IPS DF 6.9 (cell line): ENCODE measurements around the gene SELENOS.

Source experiments
- DNase-seq: peaks from one replicate; pipeline ENCODE4 v3.0.0-alpha.2; 2013; ENCODE audit warnings: low read depth, low spot score
- H3K27ac ChIP-seq: one replicate; pipeline ENCODE4 v1.5.1; 2013; ENCODE audit warnings: low read length, control low read depth
- H3K27me3 ChIP-seq: 2 replicates; pipeline ENCODE4 v1.6.1; 2013; ENCODE audit warnings: mild to moderate bottlenecking, low read length; ENCODE audit not compliant: control insufficient read depth, insufficient read depth
- H3K36me3 ChIP-seq: 2 replicates; pipeline ENCODE4 v1.6.1; 2013; ENCODE audit warnings: low read length; ENCODE audit not compliant: control insufficient read depth, insufficient read depth
- H3K4me1 ChIP-seq: 2 replicates; pipeline ENCODE4 v1.6.1; 2013; ENCODE audit warnings: low read length; ENCODE audit not compliant: control insufficient read depth, insufficient read depth
- H3K4me3 ChIP-seq: 2 replicates; pipeline ENCODE4 v1.5.1; 2013; ENCODE audit warnings: mild to moderate bottlenecking, low read length
- H3K9me3 ChIP-seq: 2 replicates; pipeline ENCODE4 v1.6.1; 2013; ENCODE audit warnings: low read length, inconsistent platforms; ENCODE audit not compliant: control insufficient read depth, insufficient read depth
- WGBS: extraction: QIAGEN DNeasy Blood & Tissue Kit; methylation state at CpG from one replicate; pipeline ENCODE4 v1.1.7; 2013; ENCODE audit warnings: mixed read lengths, missing lambda C conversion rate; ENCODE audit not compliant: insufficient read length, insufficient coverage; 5-methylcytosine and 5-hydroxymethylcytosine counted together

SELENOS gene

DNA sequence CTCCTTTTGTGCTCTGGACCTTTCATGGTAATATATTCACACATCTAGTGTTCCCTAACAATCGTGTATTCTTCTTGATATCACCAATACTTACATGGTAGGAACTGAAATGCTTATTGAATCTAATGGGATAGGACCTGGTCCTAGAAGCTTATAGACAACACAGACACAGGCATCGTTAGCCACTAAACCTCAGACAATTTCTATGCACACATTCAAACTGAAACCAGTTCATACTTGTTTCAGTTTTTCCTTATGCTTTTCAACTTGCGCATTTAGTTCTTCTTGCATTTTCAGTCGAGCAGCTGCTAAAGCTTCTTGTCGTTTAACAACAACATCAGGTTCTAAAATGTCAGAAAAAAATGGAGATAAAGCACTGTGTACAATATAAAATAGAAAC, 2.3 kb downstream of the SELENOS start:
- Histone ChIP-seq H3K27me3 (no peaks in the 10 kb centered on the region), H3K4me3 (no peak overlapping the region), H3K27ac (no peak overlapping the region), H3K36me3 (peaks cover 18% of the 10 kb centered on the region), H3K4me1 (no peaks in the 10 kb centered on the region), H3K9me3 (no peaks in the 10 kb centered on the region)
- no CpG with 5 or more reads among the region's 5 CpGs for WGBS
- no peak for DNase-seq

DNA sequence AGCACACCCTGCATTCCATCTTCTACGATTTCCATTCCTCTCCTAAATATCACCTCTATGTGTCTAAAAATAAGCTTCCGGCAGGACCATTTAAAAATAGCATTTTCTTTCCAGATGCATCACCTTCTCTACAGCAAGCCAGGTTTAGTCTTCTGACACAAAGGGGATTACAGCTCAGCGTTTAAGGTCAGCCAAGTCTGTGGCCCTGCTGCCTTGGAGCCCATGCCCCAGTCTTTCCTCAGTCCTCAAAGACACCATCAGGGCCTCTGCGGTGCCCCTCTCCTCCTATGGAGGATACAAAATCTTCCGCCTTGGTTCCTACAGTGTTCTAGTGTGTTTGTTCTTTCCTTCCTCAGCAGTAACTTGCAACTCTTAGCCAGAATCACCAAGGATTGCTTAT, 3.8 kb downstream of the SELENOS start:
- WGBS: 100% methylated on average over 2 of the region's 5 CpGs
- no peak for DNase-seq
- Histone ChIP-seq H3K36me3 (peaks cover 18% of the 10 kb centered on the region), H3K27me3 (no peaks in the 10 kb centered on the region), H3K4me1 (no peaks in the 10 kb centered on the region), H3K9me3 (no peaks in the 10 kb centered on the region), H3K4me3 (no peak overlapping the region), H3K27ac (no peak overlapping the region)

DNA sequence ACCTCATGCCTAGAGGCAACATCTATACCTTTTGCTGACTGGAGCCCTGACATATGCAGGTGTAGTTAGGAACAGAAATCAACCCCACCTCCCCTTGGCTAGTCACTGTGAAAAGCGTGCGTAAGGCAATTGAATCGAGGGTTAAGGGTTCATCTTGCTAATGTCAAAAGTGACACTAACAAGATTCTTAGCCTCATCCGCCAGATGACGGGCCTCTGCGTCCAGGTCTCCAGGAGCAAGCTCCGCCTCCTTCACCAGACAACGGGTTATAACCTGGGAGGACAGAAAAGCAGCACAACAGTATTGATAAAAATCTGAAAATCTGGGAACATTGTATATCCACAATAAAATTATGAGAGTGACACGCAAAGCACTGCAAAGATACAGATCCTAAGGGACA, 4.7 kb downstream of the SELENOS start:
- Histone ChIP-seq H3K27ac (no peak overlapping the region), H3K4me3 (no peak overlapping the region), H3K36me3 (peaks cover 18% of the 10 kb centered on the region), H3K9me3 (no peaks in the 10 kb centered on the region), H3K4me1 (no peaks in the 10 kb centered on the region), H3K27me3 (no peaks in the 10 kb centered on the region)
- DNase-seq: no peak
- WGBS: no CpG with 5 or more reads among the region's 9 CpGs

DNA sequence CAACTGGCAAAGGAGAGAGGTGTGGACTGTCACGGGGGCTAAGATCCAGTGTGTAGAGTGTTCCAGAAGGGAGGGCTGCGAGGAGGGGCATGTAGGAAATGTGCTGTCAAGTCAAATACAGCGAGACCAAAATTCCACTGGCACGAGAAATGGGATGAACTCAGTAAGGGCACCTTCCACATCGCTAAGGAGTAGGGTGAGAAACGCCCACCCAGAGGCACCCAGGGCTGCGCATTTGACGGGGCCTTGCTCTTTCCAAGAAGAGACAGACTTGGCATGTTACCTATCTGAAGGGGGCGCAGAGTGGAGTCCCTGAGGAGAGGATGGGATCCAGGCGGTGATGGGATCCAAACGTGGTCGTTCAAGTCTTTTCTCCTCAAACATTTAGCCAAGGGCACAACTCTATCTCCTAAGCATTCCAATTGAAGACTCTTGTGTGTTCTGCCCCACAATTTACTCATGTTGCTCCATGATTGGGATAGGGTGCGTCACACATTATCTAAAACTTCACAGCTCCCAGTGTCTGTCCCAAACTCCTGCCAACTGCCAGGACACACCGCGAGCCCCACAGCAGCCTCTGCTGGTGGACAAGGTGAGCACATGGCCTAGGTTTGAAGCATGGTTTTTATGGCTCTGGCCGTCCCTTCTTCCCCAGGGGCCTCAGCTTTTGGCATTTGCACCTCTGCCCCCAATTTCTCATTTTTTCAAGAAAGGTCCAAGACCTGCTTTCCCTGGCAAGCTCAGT, 7.6 kb downstream of the SELENOS start:
- H3K9me3 ChIP-seq: no peaks in the 10 kb centered on the region
- no peaks in the 10 kb centered on the region for H3K27me3 ChIP-seq
- no peak overlapping the region for H3K27ac ChIP-seq
- no peak overlapping the region for H3K4me3 ChIP-seq
- peaks cover 14% of the 10 kb centered on the region for H3K36me3 ChIP-seq
- no peaks in the 10 kb centered on the region for H3K4me1 ChIP-seq
- DNase-seq: no peak
- WGBS: no CpG with 5 or more reads among the region's 16 CpGs

DNA sequence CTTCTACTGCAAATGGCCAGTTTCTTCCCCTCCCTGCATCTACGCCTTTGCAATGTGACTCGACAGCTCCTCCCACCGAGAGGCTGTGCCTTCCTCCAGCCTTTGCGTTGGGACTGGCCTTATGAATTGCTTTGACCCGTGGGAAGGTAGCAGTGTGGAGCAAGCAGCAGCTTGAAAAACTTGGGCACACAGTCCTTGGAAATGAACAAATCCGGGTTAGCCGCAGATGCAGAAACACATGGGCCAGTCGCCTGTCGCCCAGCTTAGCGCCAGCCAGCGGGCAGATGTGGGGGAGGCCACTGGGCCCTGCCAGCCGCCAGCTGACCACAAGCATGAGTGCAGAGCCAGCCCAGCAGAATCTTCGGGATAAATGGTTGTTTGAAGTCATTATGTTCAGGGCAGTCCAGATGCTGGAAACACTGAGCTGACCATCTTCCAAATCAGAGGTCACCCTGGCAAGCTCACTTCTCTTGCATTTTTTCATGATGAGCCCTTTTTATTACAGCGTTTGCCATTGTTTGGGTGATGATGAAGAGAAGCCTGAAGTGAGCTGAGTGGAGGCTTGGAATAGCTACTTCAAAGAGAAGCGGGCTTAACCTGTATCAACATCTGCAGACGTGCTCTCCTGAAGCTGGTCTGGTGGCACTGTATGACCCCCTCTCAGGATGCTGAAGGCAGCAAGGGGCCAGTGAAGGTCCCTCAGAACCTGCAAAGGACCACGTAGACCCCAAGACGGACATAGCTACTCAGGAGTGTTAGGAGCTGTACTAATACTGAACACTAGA, 9.8 kb downstream of the SELENOS start:
- Histone ChIP-seq H3K36me3 (peaks cover 4% of the 10 kb centered on the region; the same call in 1 of the 2 replicates), H3K27me3 (no peaks in the 10 kb centered on the region), H3K27ac (no peak overlapping the region), H3K4me3 (no peak overlapping the region), H3K9me3 (no peaks in the 10 kb centered on the region), H3K4me1 (no peaks in the 10 kb centered on the region)
- WGBS: no CpG with 5 or more reads among the region's 18 CpGs
- DNase-seq: no peak

DNA sequence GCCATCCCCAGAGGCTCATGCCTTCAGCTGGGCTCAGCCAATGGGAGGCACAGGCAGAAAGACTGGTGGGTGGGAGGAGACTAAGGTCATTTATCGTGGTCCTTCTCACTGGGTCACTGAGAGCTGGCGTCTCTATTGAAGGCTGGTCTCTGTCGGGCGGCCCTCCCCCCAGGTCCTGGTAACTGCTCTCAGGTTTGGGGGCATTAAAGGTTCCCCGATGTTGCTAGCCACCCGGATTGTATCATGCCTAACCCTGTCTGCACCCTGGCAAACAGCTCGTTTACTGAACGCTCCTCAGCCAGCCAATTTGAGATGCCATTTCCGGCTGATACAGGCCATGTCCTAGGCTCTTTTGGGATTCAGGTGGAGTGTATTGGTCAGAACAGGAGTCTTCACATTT, 10.5 kb downstream of the SELENOS start:
- H3K4me1 ChIP-seq: no peaks in the 10 kb centered on the region
- H3K9me3 ChIP-seq: no peaks in the 10 kb centered on the region
- DNase-seq: no peak
- peaks cover 3% of the 10 kb centered on the region; the same call in 1 of the 2 replicates for H3K36me3 ChIP-seq
- H3K4me3 ChIP-seq: no peak overlapping the region
- H3K27me3 ChIP-seq: no peaks in the 10 kb centered on the region
- no peak overlapping the region for H3K27ac ChIP-seq
- no CpG with 5 or more reads among the region's 9 CpGs for WGBS

DNA sequence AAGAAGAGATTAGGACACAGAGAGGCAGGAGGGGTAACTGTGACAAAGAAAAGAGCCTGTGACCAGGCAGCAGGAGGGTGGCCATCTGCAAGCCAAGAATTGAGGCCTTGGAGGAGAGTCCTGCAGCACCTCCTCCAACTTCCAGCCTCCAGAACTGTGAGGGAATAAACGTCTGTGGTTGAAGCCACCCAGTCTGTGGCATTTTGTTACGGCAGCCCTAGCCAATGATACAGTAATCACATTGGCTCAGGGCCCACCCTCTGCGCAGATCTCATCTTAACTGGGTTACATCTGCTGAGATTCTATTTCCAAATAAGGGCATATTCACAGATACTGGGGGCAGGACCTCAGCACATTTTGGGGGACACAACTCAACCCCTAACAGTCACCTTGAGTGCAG, 11.3 kb downstream of the SELENOS start:
- H3K36me3 ChIP-seq: no peaks in the 10 kb centered on the region
- no peak overlapping the region for H3K4me3 ChIP-seq
- H3K4me1 ChIP-seq: no peaks in the 10 kb centered on the region
- no peaks in the 10 kb centered on the region for H3K9me3 ChIP-seq
- WGBS: no CpG with 5 or more reads among the region's 3 CpGs
- no peak overlapping the region for H3K27ac ChIP-seq
- no peaks in the 10 kb centered on the region for H3K27me3 ChIP-seq
- DNase-seq: no peak

DNA sequence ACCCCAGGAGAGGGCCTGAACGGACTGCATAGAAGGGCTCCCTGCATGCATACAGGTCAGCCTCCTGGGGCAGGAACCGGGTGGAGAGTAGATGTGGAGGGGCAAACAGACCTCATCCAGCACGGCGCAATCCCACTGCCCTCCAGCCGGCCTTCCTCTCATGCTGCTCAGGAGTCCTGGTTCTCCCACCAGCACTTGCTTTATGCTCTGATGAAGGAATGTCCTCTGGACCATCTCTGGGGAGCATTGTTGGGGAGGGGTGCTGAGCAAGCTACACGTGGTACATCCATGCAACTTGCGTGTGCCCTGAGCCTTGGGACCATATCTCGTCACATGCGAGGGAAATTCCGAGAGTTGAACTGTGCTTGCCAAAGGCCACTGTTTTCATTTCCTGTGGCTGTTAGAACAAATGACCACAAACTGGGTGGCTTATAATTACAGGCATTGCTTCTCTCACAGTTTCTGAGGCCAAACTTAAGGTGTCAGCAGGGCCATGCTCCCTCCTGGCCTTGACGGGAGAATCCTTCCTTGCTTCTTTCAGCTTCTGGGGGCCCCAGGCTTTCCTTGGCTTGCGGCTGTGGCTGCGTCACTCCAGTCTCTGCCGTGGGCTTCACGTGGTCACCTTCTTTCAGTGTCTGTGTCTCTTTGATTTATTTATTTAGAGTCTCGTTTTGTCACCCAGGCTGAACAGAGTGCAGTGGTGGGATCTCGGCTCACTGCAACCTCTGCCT, 12.2 kb downstream of the SELENOS start:
- no CpG with 5 or more reads among the region's 17 CpGs for WGBS
- no peaks in the 10 kb centered on the region for H3K9me3 ChIP-seq
- no peaks in the 10 kb centered on the region for H3K36me3 ChIP-seq
- no peak overlapping the region for H3K4me3 ChIP-seq
- H3K27ac ChIP-seq: no peak overlapping the region
- H3K27me3 ChIP-seq: no peaks in the 10 kb centered on the region
- H3K4me1 ChIP-seq: no peaks in the 10 kb centered on the region
- no peak for DNase-seq

DNA sequence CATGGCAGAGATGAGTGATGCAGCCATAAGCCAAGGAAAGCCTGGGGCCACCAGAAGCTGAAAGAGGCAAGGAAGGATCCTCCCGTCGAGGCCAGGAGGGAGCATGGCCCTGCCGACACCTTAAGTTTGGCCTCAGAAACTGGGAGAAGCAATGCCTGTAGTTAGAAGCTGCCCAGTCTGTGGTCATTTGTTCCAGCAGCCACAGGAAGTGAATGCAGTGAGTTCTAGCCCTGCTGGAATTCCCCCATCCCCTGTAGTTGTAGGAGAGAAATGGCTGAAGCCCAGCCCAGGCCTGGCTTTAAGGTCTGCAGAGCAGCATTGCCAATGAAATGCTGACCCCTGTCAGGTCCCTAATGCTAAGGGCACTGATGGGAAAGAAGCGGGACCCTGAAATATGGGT, 13.3 kb downstream of the SELENOS start:
- Histone ChIP-seq H3K36me3 (no peaks in the 10 kb centered on the region), H3K4me3 (no peak overlapping the region), H3K4me1 (no peaks in the 10 kb centered on the region), H3K27ac (no peak overlapping the region), H3K27me3 (no peaks in the 10 kb centered on the region), H3K9me3 (no peaks in the 10 kb centered on the region)
- no CpG with 5 or more reads among the region's 4 CpGs for WGBS
- DNase-seq: no peak

DNA sequence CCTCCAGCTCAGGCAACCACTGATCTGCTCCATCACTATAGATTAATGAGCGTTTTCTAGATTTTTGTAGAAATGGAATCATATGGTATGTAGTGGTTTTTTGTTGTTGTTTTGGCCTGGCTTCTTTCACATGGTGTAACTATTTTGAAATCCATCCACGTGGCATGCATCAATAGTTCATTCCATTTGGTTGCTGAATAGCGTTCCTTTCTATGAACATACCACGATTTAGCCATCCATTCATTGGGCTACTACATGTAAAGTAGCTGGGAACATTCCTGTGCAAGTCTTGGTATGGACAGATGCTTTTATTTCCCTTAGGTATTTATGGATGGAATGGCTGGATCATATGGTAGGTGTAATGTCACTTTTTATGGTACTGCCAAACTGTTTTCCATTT, 14.7 kb downstream of the SELENOS start:
- Histone ChIP-seq H3K27me3 (no peaks in the 10 kb centered on the region), H3K27ac (no peak overlapping the region), H3K4me1 (no peaks in the 10 kb centered on the region; the same call in 1 of the 2 replicates), H3K4me3 (no peak overlapping the region), H3K36me3 (no peaks in the 10 kb centered on the region), H3K9me3 (no peaks in the 10 kb centered on the region)
- no peak for DNase-seq
- WGBS: no CpG with 5 or more reads among the region's 4 CpGs
